ENCODE measurements around the gene MYO6. TPM values are rescaled to one million over a fixed set of nuclear protein-coding genes. Genes with fewer than 3 reads are reported as not detected.

The MYO6 gene
- total RNA-seq, 1 donor, result 15.1 TPM

DNA sequence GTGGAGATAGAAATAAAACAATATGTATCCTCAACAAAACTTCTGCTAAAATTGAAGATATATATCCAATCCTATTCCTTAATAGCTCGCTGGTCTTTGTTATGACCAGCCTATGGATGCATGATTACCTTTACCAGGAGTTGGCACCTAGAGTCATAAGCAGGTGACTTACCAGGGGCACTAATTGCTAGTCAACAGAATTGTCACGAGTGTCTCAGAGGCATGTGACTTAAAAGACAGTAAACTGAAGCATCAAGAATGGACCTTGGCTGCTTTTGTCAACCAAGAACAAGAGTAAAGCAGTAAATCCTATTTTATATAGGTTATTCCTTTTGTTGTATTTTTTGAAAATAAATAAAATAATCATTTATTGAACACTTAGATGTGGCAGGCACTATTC lies 115.4 kb downstream of the MYO6 start:
- no peak overlapping the region for H3K4me3 ChIP-seq (ENCODE audit: low read depth, low read length)
- TF ChIP-seq, protein P1, sequence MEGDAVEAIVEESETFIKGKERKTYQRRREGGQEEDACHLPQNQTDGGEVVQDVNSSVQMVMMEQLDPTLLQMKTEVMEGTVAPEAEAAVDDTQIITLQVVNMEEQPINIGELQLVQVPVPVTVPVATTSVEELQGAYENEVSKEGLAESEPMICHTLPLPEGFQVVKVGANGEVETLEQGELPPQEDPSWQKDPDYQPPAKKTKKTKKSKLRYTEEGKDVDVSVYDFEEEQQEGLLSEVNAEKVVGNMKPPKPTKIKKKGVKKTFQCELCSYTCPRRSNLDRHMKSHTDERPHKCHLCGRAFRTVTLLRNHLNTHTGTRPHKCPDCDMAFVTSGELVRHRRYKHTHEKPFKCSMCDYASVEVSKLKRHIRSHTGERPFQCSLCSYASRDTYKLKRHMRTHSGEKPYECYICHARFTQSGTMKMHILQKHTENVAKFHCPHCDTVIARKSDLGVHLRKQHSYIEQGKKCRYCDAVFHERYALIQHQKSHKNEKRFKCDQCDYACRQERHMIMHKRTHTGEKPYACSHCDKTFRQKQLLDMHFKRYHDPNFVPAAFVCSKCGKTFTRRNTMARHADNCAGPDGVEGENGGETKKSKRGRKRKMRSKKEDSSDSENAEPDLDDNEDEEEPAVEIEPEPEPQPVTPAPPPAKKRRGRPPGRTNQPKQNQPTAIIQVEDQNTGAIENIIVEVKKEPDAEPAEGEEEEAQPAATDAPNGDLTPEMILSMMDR (IDR thresholded peaks at IDR 0.05; ENCODE audit: insufficient read depth, low read depth, low read length), result no peak
- no peak for DNase-seq (ENCODE audit: low read depth)

DNA sequence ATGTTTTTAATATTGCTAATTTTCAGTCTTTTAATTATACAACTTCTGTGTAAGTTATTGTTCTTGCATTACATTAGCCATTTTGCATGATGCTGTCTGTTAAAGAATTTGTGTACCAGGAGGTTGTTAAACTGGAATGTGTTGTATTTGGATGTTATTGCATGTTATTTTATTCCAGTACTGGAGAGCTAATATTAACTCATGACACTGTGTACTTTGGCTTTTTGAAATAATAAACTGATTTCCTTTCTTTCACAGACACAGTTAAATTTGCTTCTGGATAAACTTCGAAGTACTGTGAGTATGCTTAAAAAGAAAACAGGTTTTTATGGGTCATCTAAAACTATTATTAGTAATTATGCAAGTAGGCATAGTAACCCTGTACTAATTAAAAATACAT lies 121.3 kb downstream of the MYO6 start:
- TF ChIP-seq, protein P1 (IDR thresholded peaks at IDR 0.05; ENCODE audit: insufficient read depth, low read depth, low read length), result no peak
- DNase-seq (ENCODE audit: low read depth), result no peak
- no peak overlapping the region for H3K4me3 ChIP-seq (ENCODE audit: low read depth, low read length)

DNA sequence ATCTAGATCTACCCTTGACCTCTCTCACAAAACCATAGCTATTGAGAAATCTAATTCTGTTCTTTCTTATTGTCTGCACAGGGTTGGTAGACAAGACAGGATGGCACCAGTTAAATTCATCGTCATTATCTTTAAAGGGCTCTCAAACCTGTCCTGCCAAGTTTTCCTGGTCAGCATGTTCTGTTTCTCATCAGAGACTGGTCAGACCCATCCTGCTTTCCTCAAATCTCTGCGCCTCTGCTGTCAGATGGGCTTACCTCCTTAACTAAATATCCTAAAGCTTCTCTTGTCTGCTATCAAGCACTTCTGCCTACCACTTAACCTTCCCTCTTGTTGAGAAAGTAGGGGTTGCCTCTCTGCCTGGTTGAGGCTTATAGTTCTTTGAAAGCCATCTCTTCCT lies 125.2 kb downstream of the MYO6 start:
- TF ChIP-seq, protein P1 (IDR thresholded peaks at IDR 0.05; ENCODE audit: insufficient read depth, low read depth, low read length), result no peak

DNA sequence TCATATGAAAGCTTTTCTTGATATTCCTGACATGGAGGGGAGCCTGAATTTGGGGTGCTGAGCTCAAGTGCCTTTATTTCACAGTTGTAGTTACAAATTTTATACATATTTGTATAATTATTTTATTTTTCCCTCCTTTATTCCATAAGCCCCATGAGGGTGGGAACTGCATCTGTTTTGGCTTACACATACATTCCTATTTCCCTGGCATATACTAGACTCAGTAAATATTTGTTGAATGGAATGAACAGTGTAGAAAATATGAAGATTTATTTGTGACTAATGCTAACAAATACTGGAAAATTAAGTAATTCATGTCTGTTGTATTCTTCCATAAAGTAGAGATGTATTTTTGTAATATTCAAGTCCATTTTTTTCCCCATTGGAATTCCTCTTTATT lies 127.1 kb downstream of the MYO6 start:
- no peak overlapping the region for H3K4me3 ChIP-seq (ENCODE audit: low read depth, low read length)
- no peak for DNase-seq (ENCODE audit: low read depth)
- TF ChIP-seq, protein P1 (IDR thresholded peaks at IDR 0.05; ENCODE audit: insufficient read depth, low read depth, low read length), result no peak

More for the DNA sequence above, 125.2 kb downstream of the MYO6 start:
- H3K4me3 ChIP-seq (ENCODE audit: low read depth, low read length), result no peak overlapping the region
- DNase-seq (ENCODE audit: low read depth), result no peak

DNA sequence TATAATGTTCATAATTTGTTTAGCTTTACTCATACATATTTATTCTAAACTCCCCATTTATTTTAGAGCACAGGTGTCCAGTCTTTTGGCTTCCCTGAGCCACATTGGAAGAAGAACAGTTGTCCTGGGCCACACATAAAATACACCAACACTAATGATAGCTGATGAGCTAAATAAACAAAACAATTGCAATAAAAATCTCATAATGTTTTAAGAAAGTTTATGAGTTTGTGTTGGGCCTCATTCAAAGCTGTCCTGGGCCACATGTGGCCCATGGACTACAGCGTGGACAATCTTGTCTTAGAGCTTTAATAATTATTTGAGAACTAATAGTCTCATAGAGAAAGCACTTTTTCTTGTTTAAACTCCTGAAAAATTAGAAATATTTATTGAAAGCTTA lies 131.3 kb downstream of the MYO6 start:
- DNase-seq (ENCODE audit: low read depth), result no peak
- TF ChIP-seq, protein P1 (IDR thresholded peaks at IDR 0.05; ENCODE audit: insufficient read depth, low read depth, low read length), result no peak
- no peak overlapping the region for H3K4me3 ChIP-seq (ENCODE audit: low read depth, low read length)

DNA sequence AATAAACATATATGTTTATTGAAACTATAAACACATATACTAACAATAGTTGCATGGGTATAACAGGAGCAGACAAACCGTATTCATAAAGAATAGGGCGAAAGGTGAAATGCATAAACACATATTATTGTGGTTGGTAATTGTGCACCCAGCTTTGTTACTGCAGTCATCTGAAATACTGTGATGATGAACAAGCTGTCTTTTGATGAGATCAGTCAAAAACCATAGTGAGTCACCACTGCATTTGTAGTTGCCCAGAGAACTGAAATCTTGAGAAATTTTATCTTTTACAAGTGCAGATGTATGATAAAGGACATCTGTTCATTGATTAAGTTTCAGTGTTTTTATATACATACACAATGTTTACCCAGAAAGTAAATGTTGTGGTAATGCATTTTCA lies 133.7 kb downstream of the MYO6 start:
- peak; percentile 67 for DNase-seq (ENCODE audit: low read depth)
- H3K4me3 ChIP-seq (ENCODE audit: low read depth, low read length), result no peak overlapping the region
- TF ChIP-seq, protein P1 (IDR thresholded peaks at IDR 0.05; ENCODE audit: insufficient read depth, low read depth, low read length), result no peak

DNA sequence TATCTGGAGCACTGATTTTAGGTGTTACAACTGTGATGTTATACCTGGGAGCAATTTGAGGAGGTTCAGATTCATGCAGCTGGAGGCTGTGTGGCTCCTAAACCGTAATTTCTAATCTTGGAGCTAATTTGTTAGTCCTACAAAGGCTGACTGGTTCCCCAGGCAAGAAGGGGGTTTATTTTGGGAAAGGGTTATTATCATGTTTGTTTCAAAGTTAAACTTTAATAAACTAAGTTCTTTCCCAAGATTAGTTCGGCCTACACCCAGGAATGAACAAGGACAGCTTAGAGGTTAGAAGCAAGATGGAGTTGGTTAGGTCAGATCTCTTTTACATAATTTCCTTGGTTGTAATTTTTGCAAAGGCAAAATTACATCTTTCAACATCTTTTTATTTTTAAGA lies 135.8 kb downstream of the MYO6 start:
- DNase-seq (ENCODE audit: low read depth), result no peak
- TF ChIP-seq, protein P1 (IDR thresholded peaks at IDR 0.05; ENCODE audit: insufficient read depth, low read depth, low read length), result no peak
- H3K4me3 ChIP-seq (ENCODE audit: low read depth, low read length), result no peak overlapping the region

All from fibroblast of villous mesenchyme (primary cell).